Measurements from ENCODE around the gene TMEM63C.

TMEM63C gene

GRCh38 chr14:77181603-77182437 lies at the start of gene TMEM63C:
TSS of gene TMEM63C (plus strand) at chr14:77181798. CDS start at chr14:77218814, 37,016 bp downstream.
- no peak for DNase-seq

GRCh38 chr14:77131871-77132486 lies 49.6 kb upstream of the TMEM63C start:
- DNase-seq, result no peak

DNA sequence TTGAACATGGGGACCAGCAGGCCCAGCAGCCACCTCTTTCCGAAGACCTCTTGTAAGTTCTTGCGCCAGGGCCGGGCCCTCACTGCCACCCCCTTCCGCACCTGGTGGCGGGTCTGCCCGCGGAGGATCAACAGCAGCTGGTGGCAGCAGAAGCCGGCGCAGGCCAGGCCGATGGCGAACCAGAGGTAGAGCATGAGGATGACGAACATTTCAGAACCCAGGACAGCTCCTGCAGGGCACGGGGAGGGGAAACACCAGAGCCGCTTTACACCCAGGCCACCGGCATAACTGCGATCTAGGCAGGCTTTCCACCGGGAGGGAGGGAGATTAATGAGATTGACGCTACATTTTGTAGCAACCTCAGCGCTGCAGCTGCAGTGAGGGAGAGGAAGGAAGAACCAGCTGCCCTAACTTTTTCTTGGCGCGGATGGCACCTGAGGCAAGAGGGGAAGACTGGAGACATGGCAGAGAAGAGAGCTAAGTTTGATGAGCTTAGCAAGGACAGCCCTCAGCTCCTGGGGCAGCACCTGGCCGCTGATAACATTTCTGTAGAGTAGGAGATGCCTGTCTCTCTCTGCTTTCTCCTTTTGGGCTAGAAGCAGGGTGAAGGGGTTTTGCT lies 47.8 kb upstream of the TMEM63C start:
- DNase-seq, result no peak

GRCh38 chr14:77139022-77139421 lies 42.6 kb upstream of the TMEM63C start:
- no peak for DNase-seq

- no peak for DNase-seq
Measured at GRCh38 chr14:77139540-77140358, 41.8 kb upstream of the TMEM63C start.

- DNase-seq, result no peak
Measured at GRCh38 chr14:77140359-77141213, 41.0 kb upstream of the TMEM63C start.

DNA sequence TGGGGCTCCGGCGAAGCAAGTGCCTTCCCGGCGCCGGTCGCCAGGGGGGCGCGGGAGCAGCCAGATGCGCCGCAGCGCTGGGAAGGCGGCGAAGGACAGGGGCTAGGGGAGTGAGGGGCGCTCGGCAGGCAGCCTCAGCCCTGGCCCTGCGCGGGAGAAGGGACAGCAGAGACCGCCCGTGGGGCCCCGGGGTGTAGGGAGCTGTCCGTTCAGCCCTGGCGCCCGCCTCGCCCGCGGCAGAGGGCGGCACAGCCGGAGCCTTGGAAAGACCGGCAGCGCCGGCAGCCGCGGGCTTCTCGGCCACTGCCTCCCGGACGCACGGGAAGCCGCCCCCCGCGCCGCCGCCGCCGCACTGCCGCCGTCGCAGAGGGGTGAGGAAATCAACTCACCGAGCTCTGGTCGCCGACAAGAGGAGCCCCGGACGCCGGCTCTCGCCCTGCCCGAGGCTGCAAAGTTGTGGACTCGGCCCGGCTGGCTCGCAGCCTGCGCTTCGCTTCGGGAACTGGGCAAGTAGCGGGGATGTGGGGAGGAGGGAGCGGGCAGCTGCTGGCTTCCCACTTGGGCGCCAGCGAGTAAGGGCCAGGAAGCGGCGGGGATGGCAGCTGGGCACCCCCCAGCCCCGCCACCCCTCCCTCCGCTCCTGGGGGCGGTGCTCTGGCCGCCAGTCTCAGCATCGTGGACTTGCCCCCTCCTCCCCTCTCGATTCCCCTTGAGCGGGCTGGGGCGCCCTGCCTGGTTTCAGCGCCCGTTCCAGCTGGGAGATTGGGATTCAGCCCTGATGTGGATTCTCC lies 40.2 kb upstream of the TMEM63C start, which contains the start of gene ZDHHC22:
Gene ZDHHC22, minus strand, starts transcription at position 578 of the 791 bp plus-strand sequence. CDS start 2,053 bp downstream, outside the sequence.
- no peak for DNase-seq

- no peak for DNase-seq
Measured at GRCh38 chr14:77142005-77142800, 39.4 kb upstream of the TMEM63C start.

GRCh38 chr14:77143071-77143470 lies 38.5 kb upstream of the TMEM63C start:
- DNase-seq, result no peak

DNA sequence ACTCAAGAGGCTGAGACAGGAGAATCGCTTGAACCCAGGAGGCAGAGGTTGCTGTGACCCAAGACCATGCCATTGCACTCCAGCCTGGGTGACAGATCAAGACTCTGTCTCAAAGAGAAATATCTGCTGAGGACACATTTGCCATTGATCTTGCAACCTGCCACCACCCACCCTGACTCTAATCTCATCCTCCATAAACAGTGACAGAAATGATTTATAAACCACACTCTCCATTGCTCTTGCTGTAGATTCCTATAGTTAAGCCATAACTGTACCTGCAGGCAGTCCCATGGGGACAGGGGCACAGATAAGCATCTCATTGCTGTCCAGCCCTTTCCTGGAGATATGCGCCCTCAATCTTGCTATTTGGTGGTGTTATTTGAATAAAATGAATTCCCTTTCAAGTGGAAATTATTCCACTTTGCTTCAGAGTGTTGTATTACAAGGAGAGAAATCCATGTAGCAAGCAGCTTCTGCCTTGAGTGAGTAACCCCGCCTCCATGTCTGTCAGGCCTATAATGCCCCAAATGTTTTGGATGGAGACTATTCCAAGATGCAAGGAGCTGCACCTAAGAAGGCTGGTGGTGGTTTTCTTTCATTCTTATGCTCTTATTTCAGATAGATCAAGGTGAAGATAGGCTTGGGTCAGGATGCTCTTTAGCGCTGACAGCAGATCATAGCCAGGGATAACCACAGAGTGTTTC lies 37.0 kb upstream of the TMEM63C start:
- no peak for DNase-seq

- DNase-seq, result no peak
Measured at GRCh38 chr14:77145975-77146740, 35.4 kb upstream of the TMEM63C start.

- DNase-seq, result no peak
Measured at GRCh38 chr14:77148510-77149231, 32.9 kb upstream of the TMEM63C start.

- no peak for DNase-seq
Measured at GRCh38 chr14:77151245-77151644, 30.4 kb upstream of the TMEM63C start.

- peak; percentile 1 for DNase-seq
Measured at GRCh38 chr14:77151918-77152588, 29.5 kb upstream of the TMEM63C start.

GRCh38 chr14:77153802-77154201 lies 27.8 kb upstream of the TMEM63C start:
- DNase-seq, result no peak

- DNase-seq, result no peak
Measured at GRCh38 chr14:77154421-77154820, 27.2 kb upstream of the TMEM63C start.

- DNase-seq, result no peak
Measured at GRCh38 chr14:77155083-77155482, 26.5 kb upstream of the TMEM63C start.
